Endothelial cell of umbilical vein (primary cell): ENCODE results near the gene BCAS4. TPM values are rescaled to one million over a fixed set of nuclear protein-coding genes. Genes with fewer than 3 reads are reported as not detected.

Source experiments
- BruUV-seq: library from RNA; stranded (reverse); fragments of 400-500 nt; replicated peaks from 2 replicates; lab custom pipeline; 2021; lab: Mats Ljungman, UMichigan
- CTCF ChIA-PET: fragments of 300-600, 350-600 bp; sonication (Branson Sonifier 250); formaldehyde crosslinking; loops from one replicate; lab custom pipeline; 2021; ENCODE audit warnings: antibody characterized with exemption, inconsistent platforms; lab: Charles Lee
- POLR2A ChIA-PET: fragments of 300-600, 350-600 bp; sonication (Branson Sonifier 250); formaldehyde crosslinking; loops from one replicate; lab custom pipeline; 2021; ENCODE audit warnings: antibody characterized with exemption, inconsistent platforms; lab: Charles Lee
- DNase-seq: peaks from one replicate; pipeline ENCODE4 v3.0.0-alpha.2; 2011; ENCODE audit warnings: low read depth, low spot score
- FAIRE-seq: peaks from 2 replicates; lab custom pipeline; 2011; peaks lifted over from hg19 to GRCh38; lab: Jason Lieb, UNC
- H2AFZ ChIP-seq: 2 replicates; pipeline ENCODE4 v1.6.0; 2012; ENCODE audit warnings: low read depth, low read length, control low read depth, inconsistent platforms
- H3K27ac ChIP-seq: 2 replicates; pipeline ENCODE4 v1.5.1; 2011; ENCODE audit warnings: low read depth, mild to moderate bottlenecking, control low read depth, low read length, moderate library complexity; ENCODE audit not compliant: insufficient read depth
- H3K27me3 ChIP-seq, 2 experiments: 2 replicates each; pipeline versions ENCODE4 v1.6.0 to v1.6.1; 2011; ENCODE audit warnings: low read length in 2 of 2, mixed read lengths in 1 of 2; ENCODE audit not compliant: control insufficient read depth in 2 of 2, insufficient read depth in 2 of 2
- H3K36me3 ChIP-seq, 2 experiments: 2 replicates in 1 of 2; 3 replicates in 1 of 2; pipeline ENCODE4 v1.5.1; 2011; ENCODE audit warnings: low read length in 2 of 2, mild to moderate bottlenecking in 1 of 2, moderate library complexity in 1 of 2; ENCODE audit not compliant: control insufficient read depth in 2 of 2, insufficient read depth in 2 of 2; ENCODE audit errors: extremely low read depth in 1 of 2
- H3K4me1 ChIP-seq: 3 replicates; pipeline ENCODE4 v1.5.1; 2011; ENCODE audit warnings: mild to moderate bottlenecking, low read length; ENCODE audit not compliant: control insufficient read depth, insufficient read depth; ENCODE audit errors: extremely low read depth
- H3K4me2 ChIP-seq: 2 replicates; pipeline ENCODE4 v1.6.1; 2011; ENCODE audit warnings: low read length, control low read depth, mixed read lengths; ENCODE audit not compliant: insufficient read depth
- H3K4me3 ChIP-seq, 3 experiments: fragments of 200-600 bp in 1 of 3; sonication (generic), shearing (Covaris generic) in 1 of 3; replicated peaks in 1 of 3; 2 replicates each; pipeline ENCODE4 v1.5.1; 2011 to 2016; ENCODE audit warnings: control low read depth in 3 of 3, low read length in 3 of 3, mild to moderate bottlenecking in 2 of 3, inconsistent platforms in 1 of 3, low read depth in 1 of 3, moderate library complexity in 1 of 3; ENCODE audit not compliant: insufficient read depth in 1 of 3
- H3K79me2 ChIP-seq: 2 replicates; pipeline ENCODE4 v1.6.0; 2012; ENCODE audit warnings: low read length, inconsistent platforms; ENCODE audit not compliant: control insufficient read depth, insufficient read depth
- H3K9ac ChIP-seq: replicated peaks from 2 replicates; pipeline ENCODE3; 2011; ENCODE audit warnings: low read length, control low read depth; ENCODE audit not compliant: insufficient read depth; ENCODE audit errors: extremely low read depth
- H3K9me1 ChIP-seq: replicated peaks from 3 replicates; pipeline ENCODE4 v1.6.0; 2011; ENCODE audit warnings: mild to moderate bottlenecking, low read length; ENCODE audit not compliant: control insufficient read depth, insufficient read depth; ENCODE audit errors: extremely low read depth
- H3K9me3 ChIP-seq: replicated peaks from 2 replicates; pipeline ENCODE4 v1.5.1; 2012; ENCODE audit warnings: low read length, inconsistent platforms; ENCODE audit not compliant: control insufficient read depth, insufficient read depth
- H4K20me1 ChIP-seq: replicated peaks from 2 replicates; pipeline ENCODE3; 2011; ENCODE audit warnings: mild to moderate bottlenecking, low read length; ENCODE audit not compliant: control insufficient read depth, insufficient read depth; ENCODE audit errors: extremely low read depth
- EZH2 ChIP-seq: IDR thresholded peaks from 2 replicates; pipeline ENCODE4 v1.6.1; 2012; ENCODE audit warnings: borderline replicate concordance, low read depth, mild to moderate bottlenecking, moderate library complexity, low read length, inconsistent platforms; ENCODE audit not compliant: severe bottlenecking
- FOS ChIP-seq: IDR thresholded peaks from 2 replicates; pipeline ENCODE4 v1.6.1; 2011; ENCODE audit warnings: mild to moderate bottlenecking, low read length, moderate library complexity, borderline replicate concordance; ENCODE audit not compliant: insufficient read depth
- GATA2 ChIP-seq: IDR thresholded peaks from 2 replicates; pipeline ENCODE4 v1.7.0; 2011; ENCODE audit warnings: low read depth, mild to moderate bottlenecking, moderate library complexity, mixed read lengths, low read length; ENCODE audit not compliant: insufficient read length, insufficient read depth
- JUN ChIP-seq: IDR thresholded peaks from 2 replicates; pipeline ENCODE4 v1.6.1; 2011; ENCODE audit warnings: borderline replicate concordance, low read depth; ENCODE audit not compliant: insufficient read length, insufficient read depth
- MYC ChIP-seq: IDR thresholded peaks from one replicate; pipeline ENCODE4 v1.6.1; 2011; ENCODE audit warnings: mild to moderate bottlenecking, low read depth, low read length
- POLR2A ChIP-seq: IDR thresholded peaks from 2 replicates; pipeline ENCODE4 v1.6.1; 2012; ENCODE audit warnings: low read depth, mild to moderate bottlenecking, control low read depth, low read length
- POLR2AphosphoS5 ChIP-seq: IDR thresholded peaks from 2 replicates; pipeline ENCODE4 v1.6.1; 2012; ENCODE audit warnings: low read depth, mild to moderate bottlenecking, control low read depth, low read length, moderate library complexity; ENCODE audit not compliant: insufficient read depth
- dilution Hi-C: fragments of 300-500 bp; cut with MboI; formaldehyde crosslinking; loops from one replicate; pipeline ENCODE4 v1.15.0; 2019; ENCODE audit warnings: low sequenced_read_pairs; ENCODE audit not compliant: extremely low pct_ligation_motif_present
- intact Hi-C: fragments of 100-400 bp; cut with micrococcal nuclease; formaldehyde crosslinking; loops from one replicate; pipeline ENCODE4 v1.10.0; 2022
- polyA plus RNA-seq, 4 experiments: library from polyadenylated mRNA; depleted of rRNA in 3 of 4; stranded (reverse) in 3 of 4; unstranded in 1 of 4; fragments of >200 nt; gene quantifications; 2 replicates each; pipeline versions ENCODE4 v1.2.1 to v1.2.3, GENCODE V29; 2011 to 2012; ENCODE audit warnings: missing spikeins in 1 of 4
- total RNA-seq: library from RNA; stranded (reverse); gene quantifications from 2 replicates; pipeline ENCODE4 v1.2.3, GENCODE V29; 2021
- TF ChIP-seq, protein P1 (sequence below): IDR thresholded peaks from 2 replicates; pipeline ENCODE4 v1.6.1; 2011; ENCODE audit not compliant: insufficient read depth, insufficient read length
- TF ChIP-seq, protein P2 (sequence below), 2 donors: IDR thresholded peaks; 1 replicate in 1 of 2; 2 replicates in 1 of 2; pipeline ENCODE4 v1.5.1; 2011; ENCODE audit warnings: low read length in 2 of 2, mild to moderate bottlenecking in 2 of 2, moderate library complexity in 2 of 2, control low read depth in 1 of 2, inconsistent platforms in 1 of 2, low read depth in 1 of 2; ENCODE audit not compliant: insufficient read depth in 1 of 2; ENCODE audit errors: extremely low read depth in 1 of 2

BCAS4 gene
- total and polyA plus RNA-seq, 2 donors (not counting 3 experiments of a cell fraction or from before 2014, with no cell fraction given) = 1.0 to 1.5 TPM

DNA sequence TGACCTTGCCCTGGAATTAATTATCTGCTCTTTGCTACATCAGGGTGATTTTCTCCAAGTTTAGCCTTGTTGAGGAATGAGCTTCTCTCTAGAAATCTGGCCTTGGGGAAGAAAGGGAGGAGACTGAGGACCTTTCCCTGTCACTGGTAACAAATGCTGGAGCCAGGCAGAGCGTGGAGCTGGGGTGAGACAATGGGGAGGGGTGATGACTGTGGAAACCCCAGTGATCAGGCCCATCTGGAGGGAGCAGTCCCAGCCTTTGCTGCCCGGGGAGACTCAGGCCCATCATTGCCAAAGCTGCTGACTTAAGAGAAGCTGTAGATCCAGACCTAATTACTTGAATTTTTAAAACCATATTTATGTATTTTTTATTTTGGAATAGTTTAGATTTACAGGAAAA lies 31.3 kb downstream of the BCAS4 start:
- intact Hi-C loops = no loop called here
- TF ChIP-seq, protein P1, sequence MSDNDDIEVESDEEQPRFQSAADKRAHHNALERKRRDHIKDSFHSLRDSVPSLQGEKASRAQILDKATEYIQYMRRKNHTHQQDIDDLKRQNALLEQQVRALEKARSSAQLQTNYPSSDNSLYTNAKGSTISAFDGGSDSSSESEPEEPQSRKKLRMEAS = no peak
- TF ChIP-seq GATA2 (no peak), JUN (no peak), POLR2AphosphoS5 (no peak), EZH2 (no peak), MYC (no peak), POLR2A (no peak), FOS (no peak)
- TF ChIP-seq, protein P2, sequence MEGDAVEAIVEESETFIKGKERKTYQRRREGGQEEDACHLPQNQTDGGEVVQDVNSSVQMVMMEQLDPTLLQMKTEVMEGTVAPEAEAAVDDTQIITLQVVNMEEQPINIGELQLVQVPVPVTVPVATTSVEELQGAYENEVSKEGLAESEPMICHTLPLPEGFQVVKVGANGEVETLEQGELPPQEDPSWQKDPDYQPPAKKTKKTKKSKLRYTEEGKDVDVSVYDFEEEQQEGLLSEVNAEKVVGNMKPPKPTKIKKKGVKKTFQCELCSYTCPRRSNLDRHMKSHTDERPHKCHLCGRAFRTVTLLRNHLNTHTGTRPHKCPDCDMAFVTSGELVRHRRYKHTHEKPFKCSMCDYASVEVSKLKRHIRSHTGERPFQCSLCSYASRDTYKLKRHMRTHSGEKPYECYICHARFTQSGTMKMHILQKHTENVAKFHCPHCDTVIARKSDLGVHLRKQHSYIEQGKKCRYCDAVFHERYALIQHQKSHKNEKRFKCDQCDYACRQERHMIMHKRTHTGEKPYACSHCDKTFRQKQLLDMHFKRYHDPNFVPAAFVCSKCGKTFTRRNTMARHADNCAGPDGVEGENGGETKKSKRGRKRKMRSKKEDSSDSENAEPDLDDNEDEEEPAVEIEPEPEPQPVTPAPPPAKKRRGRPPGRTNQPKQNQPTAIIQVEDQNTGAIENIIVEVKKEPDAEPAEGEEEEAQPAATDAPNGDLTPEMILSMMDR (IDR thresholded peaks at IDR 0.05; ENCODE audit: extremely low read depth in 1 of 2, insufficient read depth in 1 of 2, low read depth in 1 of 2, low read length in 2 of 2) = no peak
- H3K9me1 ChIP-seq = no peaks in the 10 kb centered on the region
- no peaks in the 10 kb centered on the region for H4K20me1 ChIP-seq
- no peaks in the 10 kb centered on the region for H3K27me3 ChIP-seq
- no peaks in the 10 kb centered on the region for H3K36me3 ChIP-seq
- H2AFZ ChIP-seq = no peak overlapping the region
- no TSS peak for BruUV-seq
- H3K9me3 ChIP-seq = no peaks in the 10 kb centered on the region
- H3K4me2 ChIP-seq = no peak overlapping the region
- H3K4me3 ChIP-seq = no peak overlapping the region
- H3K9ac ChIP-seq = no peak overlapping the region
- no peaks in the 10 kb centered on the region for H3K4me1 ChIP-seq
- CTCF ChIA-PET = interaction anchor here (2.5 kb wide), 1 partner anchor 31 kb away, joined by 5 read pairs; the partner anchor contains the start of gene BCAS4
- FAIRE-seq (no peak), DNase-seq (no peak)
- no peaks in the 10 kb centered on the region for H3K79me2 ChIP-seq
- dilution Hi-C loops = no loop called here
- POLR2A ChIA-PET = no interaction called here
- no peak overlapping the region for H3K27ac ChIP-seq
